ENCODE data around the gene PPP2R5C. TPM values are rescaled to one million over a fixed set of nuclear protein-coding genes. Genes with fewer than 3 reads are reported as not detected.

Gene PPP2R5C
- total RNA-seq, 1 experiment from 2014 or later = 89.9 TPM

GRCh38 chr14:101881426-101881825, 119.9 kb downstream of the PPP2R5C start:
- no peaks in the 10 kb centered on the region for H3K27me3 Mint-ChIP-seq (ENCODE audit: low read depth)

DNA sequence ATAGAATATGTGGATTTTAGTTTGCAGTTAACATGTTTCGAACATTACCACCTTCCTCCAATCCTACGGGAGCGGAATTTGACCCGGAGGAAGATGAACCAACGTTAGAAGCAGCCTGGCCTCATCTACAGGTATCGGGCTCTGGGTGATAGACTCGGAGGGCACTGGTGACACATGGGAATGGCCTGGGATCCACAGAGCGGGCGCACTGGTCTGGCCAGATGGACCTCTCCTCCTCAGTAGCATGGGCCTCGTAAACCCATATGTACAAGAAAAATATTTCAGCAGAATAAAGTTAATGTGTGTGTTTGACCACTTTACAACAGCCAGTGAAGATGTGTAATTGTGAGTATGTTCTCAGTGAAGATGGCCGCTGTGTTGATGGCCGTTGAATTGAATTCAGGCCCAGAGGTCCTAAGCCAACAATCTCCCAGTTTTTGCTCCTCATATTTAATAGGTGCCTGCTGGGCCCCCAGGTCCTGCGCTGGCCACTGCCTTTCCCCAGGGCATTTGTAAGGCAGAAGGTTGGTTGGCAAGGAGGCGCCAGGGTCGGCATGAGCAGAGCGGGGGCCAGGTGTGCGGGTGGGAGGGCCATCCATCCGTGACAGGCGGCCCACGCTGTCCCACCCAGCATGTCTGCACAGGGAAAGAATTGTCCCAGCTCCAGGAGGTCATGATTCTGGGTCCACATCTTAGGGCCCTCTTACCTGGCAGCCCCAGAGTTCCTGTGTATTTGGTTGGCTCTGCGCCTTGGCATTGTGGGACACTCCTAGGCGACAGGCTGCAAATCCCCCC, 120.8 kb downstream of the PPP2R5C start:
- Mint-ChIP-seq H3K4me1 (no peaks in the 10 kb centered on the region), H3K4me3 (no peak overlapping the region), H3K9me3 (no peaks in the 10 kb centered on the region), H3K27ac (no peak overlapping the region), H3K27me3 (ENCODE audit: low read depth) (no peaks in the 10 kb centered on the region), H3K36me3 (peaks cover 26% of the 10 kb centered on the region)
- DNase-seq (ENCODE audit: low spot score) (no peak), ATAC-seq (no peak)
- CTCF ChIA-PET = no interaction called here
- POLR2A ChIA-PET = no interaction called here
- TF ChIP-seq ZBTB43 (CRISPR knock-in tag; IDR thresholded peaks at IDR 0.05) (no peak), ZNF423 (CRISPR knock-in tag; IDR thresholded peaks at IDR 0.05) (no peak), OVOL2 (CRISPR knock-in tag; IDR thresholded peaks at IDR 0.05; ENCODE audit: borderline replicate concordance) (no peak), CTCF (IDR thresholded peaks at IDR 0.05) (no peak), MYBL2 (CRISPR knock-in tag; IDR thresholded peaks at IDR 0.05) (no peak), ESRRA (CRISPR knock-in tag; IDR thresholded peaks at IDR 0.05; ENCODE audit: borderline replicate concordance) (no peak), NFE2L1 (CRISPR knock-in tag; IDR thresholded peaks at IDR 0.05) (no peak), STAT6 (CRISPR knock-in tag; conservative IDR thresholded peaks at IDR 0.05; ENCODE audit: low read depth) (no peak), KAT7 (CRISPR knock-in tag; IDR thresholded peaks at IDR 0.05; ENCODE audit: borderline replicate concordance) (no peak), ZNF512 (CRISPR knock-in tag; IDR thresholded peaks at IDR 0.05; ENCODE audit: borderline replicate concordance) (no peak)
- TF ChIP-seq, protein P1, sequence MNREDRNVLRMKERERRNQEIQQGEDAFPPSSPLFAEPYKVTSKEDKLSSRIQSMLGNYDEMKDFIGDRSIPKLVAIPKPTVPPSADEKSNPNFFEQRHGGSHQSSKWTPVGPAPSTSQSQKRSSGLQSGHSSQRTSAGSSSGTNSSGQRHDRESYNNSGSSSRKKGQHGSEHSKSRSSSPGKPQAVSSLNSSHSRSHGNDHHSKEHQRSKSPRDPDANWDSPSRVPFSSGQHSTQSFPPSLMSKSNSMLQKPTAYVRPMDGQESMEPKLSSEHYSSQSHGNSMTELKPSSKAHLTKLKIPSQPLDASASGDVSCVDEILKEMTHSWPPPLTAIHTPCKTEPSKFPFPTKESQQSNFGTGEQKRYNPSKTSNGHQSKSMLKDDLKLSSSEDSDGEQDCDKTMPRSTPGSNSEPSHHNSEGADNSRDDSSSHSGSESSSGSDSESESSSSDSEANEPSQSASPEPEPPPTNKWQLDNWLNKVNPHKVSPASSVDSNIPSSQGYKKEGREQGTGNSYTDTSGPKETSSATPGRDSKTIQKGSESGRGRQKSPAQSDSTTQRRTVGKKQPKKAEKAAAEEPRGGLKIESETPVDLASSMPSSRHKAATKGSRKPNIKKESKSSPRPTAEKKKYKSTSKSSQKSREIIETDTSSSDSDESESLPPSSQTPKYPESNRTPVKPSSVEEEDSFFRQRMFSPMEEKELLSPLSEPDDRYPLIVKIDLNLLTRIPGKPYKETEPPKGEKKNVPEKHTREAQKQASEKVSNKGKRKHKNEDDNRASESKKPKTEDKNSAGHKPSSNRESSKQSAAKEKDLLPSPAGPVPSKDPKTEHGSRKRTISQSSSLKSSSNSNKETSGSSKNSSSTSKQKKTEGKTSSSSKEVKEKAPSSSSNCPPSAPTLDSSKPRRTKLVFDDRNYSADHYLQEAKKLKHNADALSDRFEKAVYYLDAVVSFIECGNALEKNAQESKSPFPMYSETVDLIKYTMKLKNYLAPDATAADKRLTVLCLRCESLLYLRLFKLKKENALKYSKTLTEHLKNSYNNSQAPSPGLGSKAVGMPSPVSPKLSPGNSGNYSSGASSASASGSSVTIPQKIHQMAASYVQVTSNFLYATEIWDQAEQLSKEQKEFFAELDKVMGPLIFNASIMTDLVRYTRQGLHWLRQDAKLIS (CRISPR knock-in tag; IDR thresholded peaks at IDR 0.05; ENCODE audit: borderline replicate concordance) = no peak

More at GRCh38 chr14:101881426-101881825, 119.9 kb downstream of the PPP2R5C start:
- H3K4me1 Mint-ChIP-seq = no peaks in the 10 kb centered on the region
- H3K36me3 Mint-ChIP-seq = peaks cover 24% of the 10 kb centered on the region
- H3K9me3 Mint-ChIP-seq = no peaks in the 10 kb centered on the region
- CTCF ChIA-PET = no interaction called here
- no peak overlapping the region for H3K27ac Mint-ChIP-seq
- ATAC-seq (no peak), DNase-seq (ENCODE audit: low spot score) (no peak)
- TF ChIP-seq TCF7 (CRISPR knock-in tag; IDR thresholded peaks at IDR 0.05; ENCODE audit: low read depth) (no peak), TP53 (CRISPR knock-in tag; IDR thresholded peaks at IDR 0.05) (no peak), ZNF121 (CRISPR knock-in tag; IDR thresholded peaks at IDR 0.05) (no peak), GRHL2 (CRISPR knock-in tag; IDR thresholded peaks at IDR 0.05; ENCODE audit: insufficient replicate concordance, severe bottlenecking) (no peak), CDX4 (CRISPR knock-in tag; IDR thresholded peaks at IDR 0.05; ENCODE audit: borderline replicate concordance) (no peak), ZNF138 (CRISPR knock-in tag; conservative IDR thresholded peaks at IDR 0.05) (no peak)
- TF ChIP-seq, protein P2, sequence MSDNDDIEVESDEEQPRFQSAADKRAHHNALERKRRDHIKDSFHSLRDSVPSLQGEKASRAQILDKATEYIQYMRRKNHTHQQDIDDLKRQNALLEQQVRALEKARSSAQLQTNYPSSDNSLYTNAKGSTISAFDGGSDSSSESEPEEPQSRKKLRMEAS (CRISPR knock-in tag; IDR thresholded peaks at IDR 0.05) = no peak
- TF ChIP-seq, protein P3, sequence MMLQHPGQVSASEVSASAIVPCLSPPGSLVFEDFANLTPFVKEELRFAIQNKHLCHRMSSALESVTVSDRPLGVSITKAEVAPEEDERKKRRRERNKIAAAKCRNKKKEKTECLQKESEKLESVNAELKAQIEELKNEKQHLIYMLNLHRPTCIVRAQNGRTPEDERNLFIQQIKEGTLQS (CRISPR knock-in tag; conservative IDR thresholded peaks at IDR 0.05) = no peak
- POLR2A ChIA-PET = no interaction called here
- H3K4me3 Mint-ChIP-seq = no peak overlapping the region

Data from WTC11 (cell line).